MCF 10A (cell line): ENCODE data around the gene PITHD1. TPM values are rescaled to one million over a fixed set of nuclear protein-coding genes. Genes with fewer than 3 reads are reported as not detected.

ENCODE experiments used
- BruUV-seq: library from RNA; stranded (reverse); fragments of 400-500 nt; replicated peaks from 2 replicates; lab custom pipeline; 2021; lab: Mats Ljungman, UMichigan
- CTCF ChIA-PET: fragments of 300-600 bp; sonication (Branson Sonifier 250); formaldehyde crosslinking; extraction: SDS; loops from one replicate; lab custom pipeline; 2021; ENCODE audit warnings: antibody characterized with exemption, inconsistent platforms; lab: Yijun Ruan, JAX
- POLR2A ChIA-PET: fragments of 300-600, 350-650 bp; sonication (Branson Sonifier 250); formaldehyde crosslinking; extraction: SDS; loops from one replicate; lab custom pipeline; 2020; ENCODE audit warnings: antibody characterized with exemption, inconsistent platforms; lab: Yijun Ruan, JAX
- DNase-seq: peaks from one replicate; pipeline ENCODE4 v3.0.0-alpha.2; 2018; ENCODE audit not compliant: unreplicated experiment
- H3K27ac Mint-ChIP-seq: one replicate; pipeline ENCODE4 v1.8.0; 2022; ENCODE audit warnings: mild to moderate bottlenecking, low read depth, mixed read lengths; ENCODE audit not compliant: unreplicated experiment
- H3K27me3 Mint-ChIP-seq: one replicate; pipeline ENCODE4 v1.8.0; 2022; ENCODE audit warnings: mixed read lengths; ENCODE audit not compliant: insufficient read depth, unreplicated experiment
- H3K36me3 Mint-ChIP-seq: one replicate; pipeline ENCODE4 v1.8.0; 2022; ENCODE audit warnings: mild to moderate bottlenecking, moderate library complexity, mixed read lengths; ENCODE audit not compliant: insufficient read depth, unreplicated experiment
- H3K4me1 Mint-ChIP-seq: one replicate; pipeline ENCODE4 v1.8.0; 2022; ENCODE audit warnings: mixed read lengths; ENCODE audit not compliant: insufficient read depth, unreplicated experiment
- H3K4me3 Mint-ChIP-seq: one replicate; pipeline ENCODE4 v1.8.0; 2022; ENCODE audit warnings: mild to moderate bottlenecking, moderate library complexity, mixed read lengths; ENCODE audit not compliant: unreplicated experiment
- H3K9me3 Mint-ChIP-seq: one replicate; pipeline ENCODE4 v1.8.0; 2022; ENCODE audit warnings: mixed read lengths; ENCODE audit not compliant: unreplicated experiment
- intact Hi-C: fragments of 100-400 bp; cut with micrococcal nuclease; formaldehyde crosslinking; loops from 2 replicates; pipeline ENCODE4 v1.14.1; 2022
- total RNA-seq: library from RNA; stranded (reverse); gene quantifications from 2 replicates; pipeline ENCODE4 v1.2.3, GENCODE V29; 2022
- TF ChIP-seq, protein P1 (sequence below): fragments of 200-600 bp; IDR thresholded peaks from one replicate; pipeline ENCODE4 v1.8.0; 2022; ENCODE audit warnings: antibody characterized with exemption, mild to moderate bottlenecking; ENCODE audit not compliant: unreplicated experiment

The PITHD1 gene
- total RNA-seq, 1 experiment from 2014 or later: 37.8 TPM

DNA sequence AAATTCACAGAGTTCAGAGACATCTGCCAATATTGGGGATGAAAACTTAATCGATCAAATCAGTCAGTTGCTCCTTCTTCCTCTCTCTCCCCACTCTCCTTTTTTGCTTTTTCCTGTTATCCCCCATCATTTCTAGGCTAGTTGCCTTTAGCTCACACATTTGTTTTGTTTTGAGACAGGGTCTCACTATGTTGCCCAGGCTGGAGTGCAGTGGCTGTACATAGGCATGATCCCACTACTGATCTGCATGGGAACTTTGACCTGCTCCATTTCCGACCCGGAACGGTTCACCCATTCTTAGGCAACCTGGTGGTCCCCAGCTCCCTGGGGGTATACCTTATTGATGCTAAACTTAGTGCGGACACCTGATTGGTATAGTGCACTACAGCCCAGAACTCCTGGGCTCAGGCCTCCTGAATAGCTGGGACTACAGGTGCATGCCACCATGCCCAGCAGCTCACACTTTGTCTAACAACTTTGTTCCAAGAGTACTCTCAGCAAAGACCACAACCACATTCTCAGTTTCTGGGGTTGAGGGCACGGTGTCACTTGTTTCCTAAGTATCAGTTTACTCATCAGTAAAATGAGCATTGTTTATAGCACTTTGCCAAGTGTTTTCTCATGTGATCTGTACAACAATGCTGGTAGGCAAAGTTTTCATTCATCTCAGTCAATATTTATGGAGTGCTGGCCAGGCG, 41.6 kb upstream of the PITHD1 start:
- Mint-ChIP-seq H3K36me3 (peaks cover 13% of the 10 kb centered on the region), H3K27ac (no peak overlapping the region)
- POLR2A ChIA-PET: interaction anchor here (0.6 to 1.3 kb wide), 3 partner anchors 10 to 41 kb away, joined by 3 to 5 read pairs (median 3); no protein-coding TSS in a partner anchor

DNA sequence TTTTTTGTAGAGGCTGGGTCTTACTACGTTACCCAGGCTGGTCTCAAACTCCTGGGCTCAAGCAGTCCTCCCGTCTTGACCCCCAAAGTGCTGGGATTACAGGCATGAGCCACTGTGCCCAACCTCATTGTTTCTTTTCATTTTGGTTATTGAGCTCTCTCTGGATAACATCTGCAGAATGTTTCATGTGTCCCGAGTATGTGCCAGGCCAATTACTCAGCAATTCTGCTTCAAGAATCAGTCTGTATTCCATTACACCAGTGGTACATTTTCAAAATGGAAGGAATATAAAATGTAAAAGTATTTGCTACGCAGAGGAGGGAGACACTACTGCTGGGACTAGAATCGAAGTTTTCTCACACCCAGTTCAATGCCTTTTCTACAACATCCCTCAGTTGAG, 36.6 kb upstream of the PITHD1 start:
- peaks cover 21% of the 10 kb centered on the region for H3K36me3 Mint-ChIP-seq
- intact Hi-C loops: loop anchor here (5.0 kb wide), 1 partner anchor 199 kb away; no protein-coding TSS in a partner anchor
- DNase-seq: no peak
- H3K27ac Mint-ChIP-seq: peak overlapping the region; percentile 64
- POLR2A ChIA-PET: interaction anchor here (7.5 kb wide), 1 partner anchor 49 kb away, joined by 95 read pairs; the partner anchor contains the start of gene RPL11
- peaks cover 20% of the 10 kb centered on the region for H3K4me1 Mint-ChIP-seq
- peak overlapping the region; percentile 83 for H3K4me3 Mint-ChIP-seq
- no peaks in the 10 kb centered on the region for H3K27me3 Mint-ChIP-seq
- no peaks in the 10 kb centered on the region for H3K9me3 Mint-ChIP-seq
- BruUV-seq: no TSS peak
- TF ChIP-seq, protein P1, sequence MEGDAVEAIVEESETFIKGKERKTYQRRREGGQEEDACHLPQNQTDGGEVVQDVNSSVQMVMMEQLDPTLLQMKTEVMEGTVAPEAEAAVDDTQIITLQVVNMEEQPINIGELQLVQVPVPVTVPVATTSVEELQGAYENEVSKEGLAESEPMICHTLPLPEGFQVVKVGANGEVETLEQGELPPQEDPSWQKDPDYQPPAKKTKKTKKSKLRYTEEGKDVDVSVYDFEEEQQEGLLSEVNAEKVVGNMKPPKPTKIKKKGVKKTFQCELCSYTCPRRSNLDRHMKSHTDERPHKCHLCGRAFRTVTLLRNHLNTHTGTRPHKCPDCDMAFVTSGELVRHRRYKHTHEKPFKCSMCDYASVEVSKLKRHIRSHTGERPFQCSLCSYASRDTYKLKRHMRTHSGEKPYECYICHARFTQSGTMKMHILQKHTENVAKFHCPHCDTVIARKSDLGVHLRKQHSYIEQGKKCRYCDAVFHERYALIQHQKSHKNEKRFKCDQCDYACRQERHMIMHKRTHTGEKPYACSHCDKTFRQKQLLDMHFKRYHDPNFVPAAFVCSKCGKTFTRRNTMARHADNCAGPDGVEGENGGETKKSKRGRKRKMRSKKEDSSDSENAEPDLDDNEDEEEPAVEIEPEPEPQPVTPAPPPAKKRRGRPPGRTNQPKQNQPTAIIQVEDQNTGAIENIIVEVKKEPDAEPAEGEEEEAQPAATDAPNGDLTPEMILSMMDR: no peak
- CTCF ChIA-PET: interaction anchor here (0.6 kb wide), 1 partner anchor 1825 kb away, joined by 3 read pairs; no protein-coding TSS in a partner anchor

More for the DNA sequence above, 41.6 kb upstream of the PITHD1 start:
- TF ChIP-seq, protein P1: no peak
- no TSS peak for BruUV-seq
- intact Hi-C loops: no loop called here
- H3K9me3 Mint-ChIP-seq: no peaks in the 10 kb centered on the region
- no peak for DNase-seq
- no peaks in the 10 kb centered on the region for H3K27me3 Mint-ChIP-seq
- H3K4me3 Mint-ChIP-seq: no peak overlapping the region
- CTCF ChIA-PET: interaction anchor here (0.6 to 1.1 kb wide), 2 partner anchors 145 to 180 kb away, joined by 4 read pairs; no protein-coding TSS in a partner anchor
- peaks cover 10% of the 10 kb centered on the region for H3K4me1 Mint-ChIP-seq

DNA sequence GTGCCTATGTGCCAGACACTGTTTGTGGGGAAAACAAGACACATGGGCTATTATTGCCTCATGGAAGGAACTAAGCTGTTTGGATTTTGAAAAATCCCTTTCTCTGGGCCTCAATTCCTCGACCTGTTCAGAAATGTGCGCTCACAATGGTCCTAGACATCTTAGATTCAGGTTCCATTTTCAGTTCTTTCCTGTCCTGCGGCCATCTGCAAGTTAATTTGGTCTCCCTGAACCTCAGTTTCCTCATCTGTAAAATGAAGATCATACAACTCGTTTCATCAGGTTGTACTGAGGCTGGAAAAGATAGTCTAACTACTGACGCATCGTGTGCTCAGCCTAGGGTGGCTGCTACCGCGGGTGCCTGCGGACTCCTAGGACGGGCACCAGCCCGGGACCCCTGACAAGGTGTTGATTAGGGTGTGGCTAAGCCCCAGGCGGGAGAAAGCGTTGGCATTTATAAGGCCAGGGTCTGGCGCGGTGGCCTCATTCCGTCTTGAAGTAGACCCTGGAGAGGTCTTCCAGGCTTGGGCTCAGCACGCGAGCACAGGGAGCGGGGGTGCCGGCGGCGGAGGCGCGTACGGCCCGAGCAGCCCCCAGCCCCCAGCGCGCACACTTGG, 35.4 kb upstream of the PITHD1 start:
- DNase-seq: peak; percentile 19
- ChIA-PET CTCF (interaction anchor here (0.6 to 1.7 kb wide), 2 partner anchors 11 to 40 kb away, joined by 3 to 4 read pairs; no protein-coding TSS in a partner anchor), POLR2A (interaction anchor here (0.6 to 7.5 kb wide), 22 partner anchors 8 to 676 kb away, joined by 3 to 95 read pairs (median 5); partner anchors contain the start of genes GALE, ID3, LYPLA2 and PITHD1)
- Mint-ChIP-seq H3K27ac (peak overlapping the region; percentile 71), H3K4me1 (peaks cover 31% of the 10 kb centered on the region), H3K36me3 (peaks cover 26% of the 10 kb centered on the region), H3K4me3 (peak overlapping the region; percentile 83), H3K9me3 (no peaks in the 10 kb centered on the region), H3K27me3 (no peaks in the 10 kb centered on the region)
- intact Hi-C loops: loop anchor here (5.0 kb wide), 1 partner anchor 200 kb away; no protein-coding TSS in a partner anchor
- TF ChIP-seq, protein P1: no peak
- BruUV-seq: TSS peak; percentile 71
